ENCODE data around the gene TUBA8. TPM values are rescaled to one million over a fixed set of nuclear protein-coding genes. Genes with fewer than 3 reads are reported as not detected.

TUBA8 gene
- total and polyA plus RNA-seq, 2 donors (not counting 1 experiment from before 2014, with no cell fraction given), result 0.60 to 0.83 TPM

GRCh38 chr22:18118345-18118915, 7.8 kb downstream of the TUBA8 start:
- H3K27ac ChIP-seq (ENCODE audit: insufficient read depth, low read length), result no peak overlapping the region
- H3K36me3 ChIP-seq (ENCODE audit: control insufficient read depth, insufficient read depth, low read length), result no peaks in the 10 kb centered on the region
- no peak for DNase-seq (ENCODE audit: low read depth in 2 of 2)

GRCh38 chr22:18119409-18120110, 9.0 kb downstream of the TUBA8 start:
- Histone ChIP-seq H3K36me3 (ENCODE audit: control insufficient read depth, insufficient read depth, low read length) (no peaks in the 10 kb centered on the region), H3K79me2 (ENCODE audit: control insufficient read depth, insufficient read depth, low read length) (no peaks in the 10 kb centered on the region), H3K4me3 (replicated peaks in 1 of 4; ENCODE audit: control extremely low read depth in 1 of 4, insufficient read depth in 1 of 4, low read depth in 3 of 4, low read length in 4 of 4) (no peak overlapping the region), H3K9ac (ENCODE audit: insufficient read depth, low read length) (no peak overlapping the region), H4K20me1 (ENCODE audit: control insufficient read depth, extremely low read depth, insufficient read depth, low read length) (no peaks in the 10 kb centered on the region), H3K27ac (ENCODE audit: insufficient read depth, low read length) (no peak overlapping the region), H3K27me3 (ENCODE audit: control insufficient read depth, insufficient read depth, low read length) (no peaks in the 10 kb centered on the region), H2AFZ (ENCODE audit: low read length) (no peak overlapping the region), H3K4me2 (ENCODE audit: extremely low read depth, insufficient read depth, low read length) (no peak overlapping the region), H3K9me3 (ENCODE audit: control insufficient read depth, insufficient read depth, low read depth, low read length) (no peaks in the 10 kb centered on the region), H3K4me1 (ENCODE audit: control insufficient read depth, extremely low read depth, insufficient read depth, low read length) (no peaks in the 10 kb centered on the region)
- TF ChIP-seq EZH2 (IDR thresholded peaks at IDR 0.05; ENCODE audit: low read length, missing control alignments) (no peak), CTCF (conservative IDR thresholded peaks at IDR 0.05 in 1 of 2, IDR thresholded peaks at IDR 0.05 in 1 of 2; ENCODE audit: low read depth in 1 of 2, low read length in 2 of 2) (no peak)
- DNase-seq (ENCODE audit: low read depth in 2 of 2), result no peak

More at GRCh38 chr22:18118345-18118915, 7.8 kb downstream of the TUBA8 start:
- H3K9ac ChIP-seq (ENCODE audit: insufficient read depth, low read length), result no peak overlapping the region
- no peaks in the 10 kb centered on the region for H4K20me1 ChIP-seq (ENCODE audit: control insufficient read depth, extremely low read depth, insufficient read depth, low read length)
- no peak overlapping the region for H3K4me2 ChIP-seq (ENCODE audit: extremely low read depth, insufficient read depth, low read length)
- H3K79me2 ChIP-seq (ENCODE audit: control insufficient read depth, insufficient read depth, low read length), result no peaks in the 10 kb centered on the region
- no peaks in the 10 kb centered on the region for H3K9me3 ChIP-seq (ENCODE audit: control insufficient read depth, insufficient read depth, low read depth, low read length)
- no peak overlapping the region for H3K4me3 ChIP-seq (replicated peaks in 1 of 4; ENCODE audit: control extremely low read depth in 1 of 4, insufficient read depth in 1 of 4, low read depth in 3 of 4, low read length in 4 of 4)
- H2AFZ ChIP-seq (ENCODE audit: low read length), result no peak overlapping the region
- no peaks in the 10 kb centered on the region for H3K4me1 ChIP-seq (ENCODE audit: control insufficient read depth, extremely low read depth, insufficient read depth, low read length)
- no peaks in the 10 kb centered on the region for H3K27me3 ChIP-seq (ENCODE audit: control insufficient read depth, insufficient read depth, low read length)
- no peak for TF ChIP-seq EZH2 (IDR thresholded peaks at IDR 0.05; ENCODE audit: low read length, missing control alignments)
- TF ChIP-seq CTCF (conservative IDR thresholded peaks at IDR 0.05 in 1 of 2, IDR thresholded peaks at IDR 0.05 in 1 of 2; ENCODE audit: low read depth in 1 of 2, low read length in 2 of 2), result no peak

GRCh38 chr22:18120857-18121256, 10.2 kb downstream of the TUBA8 start:
- H3K4me2 ChIP-seq (ENCODE audit: extremely low read depth, insufficient read depth, low read length), result no peak overlapping the region
- H4K20me1 ChIP-seq (ENCODE audit: control insufficient read depth, extremely low read depth, insufficient read depth, low read length), result no peaks in the 10 kb centered on the region
- H3K9ac ChIP-seq (ENCODE audit: insufficient read depth, low read length), result no peak overlapping the region
- TF ChIP-seq CTCF (conservative IDR thresholded peaks at IDR 0.05 in 1 of 2, IDR thresholded peaks at IDR 0.05 in 1 of 2; ENCODE audit: low read depth in 1 of 2, low read length in 2 of 2) (no peak), EZH2 (IDR thresholded peaks at IDR 0.05; ENCODE audit: low read length, missing control alignments) (no peak)
- H3K27me3 ChIP-seq (ENCODE audit: control insufficient read depth, insufficient read depth, low read length), result no peaks in the 10 kb centered on the region
- H3K9me3 ChIP-seq (ENCODE audit: control insufficient read depth, insufficient read depth, low read depth, low read length), result no peaks in the 10 kb centered on the region
- no peak overlapping the region for H3K4me3 ChIP-seq (replicated peaks in 1 of 4; ENCODE audit: control extremely low read depth in 1 of 4, insufficient read depth in 1 of 4, low read depth in 3 of 4, low read length in 4 of 4)
- no peak for DNase-seq (ENCODE audit: low read depth in 2 of 2)
- H2AFZ ChIP-seq (ENCODE audit: low read length), result no peak overlapping the region
- no peaks in the 10 kb centered on the region for H3K4me1 ChIP-seq (ENCODE audit: control insufficient read depth, extremely low read depth, insufficient read depth, low read length)
- no peaks in the 10 kb centered on the region for H3K36me3 ChIP-seq (ENCODE audit: control insufficient read depth, insufficient read depth, low read length)
- no peaks in the 10 kb centered on the region for H3K79me2 ChIP-seq (ENCODE audit: control insufficient read depth, insufficient read depth, low read length)
- no peak overlapping the region for H3K27ac ChIP-seq (ENCODE audit: insufficient read depth, low read length)

Measured in fibroblast of lung (primary cell).